ENCODE data around the gene M1AP. TPM values are rescaled to one million over a fixed set of nuclear protein-coding genes. Genes with fewer than 3 reads are reported as not detected.

The M1AP gene
- total and polyA plus RNA-seq, 2 of the 8 experiments (the other 6 are each of a cell fraction or from before 2014, with no cell fraction given), result 4.8 TPM

DNA sequence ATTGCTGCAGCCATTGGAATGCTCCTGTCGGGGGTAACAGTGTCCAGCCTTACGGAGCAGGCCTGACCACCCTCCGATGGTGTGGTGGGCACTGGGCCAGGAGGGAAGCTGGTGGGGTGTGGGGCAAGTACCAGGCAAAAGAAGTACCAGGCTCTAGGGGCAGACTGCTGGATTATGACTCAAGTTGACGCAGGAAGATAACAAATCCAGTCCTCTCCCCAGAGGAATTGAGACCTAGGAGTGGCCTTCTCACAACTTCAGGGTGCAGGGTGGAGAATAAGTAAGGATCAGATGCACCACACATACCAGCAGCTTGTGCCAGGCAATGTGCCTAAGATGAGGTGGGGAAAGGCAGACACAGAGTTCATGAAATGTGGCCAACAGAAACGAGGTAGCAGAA, 43.8 kb upstream of the M1AP start (continued):
- TF ChIP-seq EZH2 (IDR thresholded peaks at IDR 0.05; ENCODE audit: low read depth, low read length, severe bottlenecking) (no peak), HDAC6 (IDR thresholded peaks at IDR 0.05; ENCODE audit: low read depth, low read length) (no peak), KDM4A (IDR thresholded peaks at IDR 0.05; ENCODE audit: low read depth, low read length, severe bottlenecking) (no peak), POU5F1 (IDR thresholded peaks at IDR 0.05; ENCODE audit: low read depth, low read length) (no peak)
